Caco-2 (cell line): Measurements from ENCODE around the gene THEM4. TPM values are rescaled to one million over a fixed set of nuclear protein-coding genes. Genes with fewer than 3 reads are reported as not detected.
"Not testable (repeated sequence)": the region's sequence is repeated elsewhere in the genome, so short reads cannot be mapped to it uniquely, and the experiment has no call there.

Experiments used
- BruUV-seq: library from RNA; stranded (reverse); fragments of 400-500 nt; replicated peaks from 2 replicates; lab custom pipeline; 2021; lab: Mats Ljungman, UMichigan
- CTCF ChIA-PET: fragments of 300-600 bp; sonication (Branson Sonifier 250); formaldehyde crosslinking; loops from one replicate; lab custom pipeline; 2022; ENCODE audit warnings: antibody characterized with exemption; lab: Charles Lee
- POLR2A ChIA-PET: fragments of 300-600 bp; sonication (Branson Sonifier 250); formaldehyde crosslinking; loops from one replicate; lab custom pipeline; 2022; ENCODE audit warnings: antibody characterized with exemption; lab: Charles Lee
- DNase-seq, 2 experiments: peaks; one replicate each; pipeline versions ENCODE4 v3.0.0 to v3.0.0-alpha.2; 2020 to 2022
- H3K27me3 ChIP-seq: replicated peaks from 2 replicates; pipeline ENCODE4 v1.6.0; 2011; ENCODE audit warnings: low read length; ENCODE audit not compliant: control insufficient read depth, insufficient read depth
- H3K36me3 ChIP-seq: 2 replicates; pipeline ENCODE4 v1.5.1; 2011; ENCODE audit warnings: low read length; ENCODE audit not compliant: control insufficient read depth, insufficient read depth
- H3K4me1 ChIP-seq: fragments of 250-450 bp; sonication (Bioruptor Pico); 2 replicates; pipeline ENCODE4 v1.5.1; 2020; ENCODE audit warnings: mild to moderate bottlenecking
- H3K4me3 ChIP-seq: 2 replicates; pipeline ENCODE4 v1.5.1; 2011; ENCODE audit warnings: low read depth, mild to moderate bottlenecking, control low read depth, low read length
- H3K9me3 ChIP-seq: fragments of 250-450 bp; sonication (Bioruptor Pico); 2 replicates; pipeline ENCODE4 v1.5.1; 2020; ENCODE audit warnings: mild to moderate bottlenecking, moderate library complexity
- H3K27ac Mint-ChIP-seq: one replicate; pipeline ENCODE4 v1.8.0; 2022; ENCODE audit warnings: mixed read lengths; ENCODE audit not compliant: unreplicated experiment
- H3K27me3 Mint-ChIP-seq: one replicate; pipeline ENCODE4 v1.8.0; 2022; ENCODE audit warnings: mixed read lengths; ENCODE audit not compliant: insufficient read depth, unreplicated experiment
- H3K36me3 Mint-ChIP-seq: one replicate; pipeline ENCODE4 v1.8.0; 2022; ENCODE audit warnings: mild to moderate bottlenecking, mixed read lengths; ENCODE audit not compliant: insufficient read depth, unreplicated experiment
- H3K4me1 Mint-ChIP-seq: one replicate; pipeline ENCODE4 v1.8.0; 2022; ENCODE audit warnings: low read depth, mixed read lengths; ENCODE audit not compliant: unreplicated experiment
- H3K4me3 Mint-ChIP-seq: one replicate; pipeline ENCODE4 v1.8.0; 2022; ENCODE audit warnings: mild to moderate bottlenecking, moderate library complexity, mixed read lengths; ENCODE audit not compliant: unreplicated experiment
- H3K9me3 Mint-ChIP-seq: one replicate; pipeline ENCODE4 v1.8.0; 2022; ENCODE audit warnings: mixed read lengths; ENCODE audit not compliant: unreplicated experiment
- CTCF ChIP-seq, 2 experiments: fragments of 200-600 bp in 1 of 2; IDR thresholded peaks; 1 replicate in 1 of 2; 2 replicates in 1 of 2; pipeline versions ENCODE4 v1.5.1 to v1.8.0; 2011 to 2022; ENCODE audit warnings: antibody characterized with exemption in 1 of 2, control low read depth in 1 of 2, inconsistent platforms in 1 of 2, low read depth in 1 of 2, low read length in 1 of 2, mild to moderate bottlenecking in 1 of 2, moderate library complexity in 1 of 2; ENCODE audit not compliant: insufficient read depth in 1 of 2, severe bottlenecking in 1 of 2, unreplicated experiment in 1 of 2
- intact Hi-C: fragments of 100-400 bp; cut with micrococcal nuclease; formaldehyde crosslinking; loops from one replicate; pipeline ENCODE4 v1.10.0; 2022; ENCODE audit not compliant: unreplicated experiment
- total RNA-seq: library from RNA; stranded (reverse); gene quantifications from 2 replicates; pipeline ENCODE4 v1.2.3, GENCODE V29; 2022

THEM4 gene
- total RNA-seq, 1 experiment from 2014 or later = 9.5 TPM

DNA sequence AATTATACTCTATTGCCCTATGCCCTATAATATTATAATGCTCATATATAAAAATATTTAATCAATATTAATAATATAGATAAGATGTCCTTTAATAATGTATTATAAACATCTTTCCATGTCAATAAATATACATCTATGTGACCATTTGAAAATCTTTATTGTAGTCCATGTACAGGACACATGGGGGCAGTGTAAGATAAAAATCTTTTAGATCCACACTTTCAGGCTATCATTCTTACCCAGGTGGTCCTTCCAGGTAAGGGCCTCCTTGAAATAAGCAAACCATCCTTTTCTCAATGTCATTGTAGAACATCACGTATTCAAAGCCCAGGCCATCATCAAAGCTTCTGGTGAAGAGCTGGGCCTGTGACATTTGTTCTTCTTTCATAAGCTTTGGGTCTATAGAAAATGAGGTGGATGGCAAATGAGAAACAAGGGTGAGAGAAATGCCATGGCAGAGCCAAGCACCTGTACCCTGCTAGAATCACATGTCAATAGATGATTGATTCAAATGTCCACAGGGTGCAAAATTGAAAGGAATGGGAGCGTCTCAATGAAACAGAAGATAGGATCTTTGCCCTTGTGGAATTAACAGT, 20.2 kb downstream of the THEM4 start:
- intact Hi-C loops = loop anchor here (1.0 to 10.0 kb wide), 3 partner anchors 46 to 112 kb away; no protein-coding TSS in a partner anchor
- Mint-ChIP-seq H3K9me3 (no peaks in the 10 kb centered on the region), H3K4me1 (peaks cover 6% of the 10 kb centered on the region), H3K4me3 (no peak overlapping the region), H3K27ac (no peak overlapping the region), H3K36me3 (no peaks in the 10 kb centered on the region), H3K27me3 (no peaks in the 10 kb centered on the region)
- Histone ChIP-seq H3K9me3 (peaks cover 3% of the 10 kb centered on the region; the same call in 1 of the 2 replicates), H3K4me3 (no peak overlapping the region), H3K4me1 (no peaks in the 10 kb centered on the region), H3K27me3 (no peaks in the 10 kb centered on the region), H3K36me3 (no peaks in the 10 kb centered on the region)
- peak in 1 of 2 experiments; percentile 20 for DNase-seq
- no TSS peak for BruUV-seq
- POLR2A ChIA-PET = no interaction called here
- TF ChIP-seq CTCF (IDR thresholded peaks at IDR 0.05; ENCODE audit: insufficient read depth in 1 of 2, low read depth in 1 of 2, low read length in 1 of 2, severe bottlenecking in 1 of 2, unreplicated experiment in 1 of 2) = peak; percentile 38 to 53
- CTCF ChIA-PET = interaction anchor here (2.2 kb wide), 1 partner anchor 113 kb away, joined by 6 read pairs; no protein-coding TSS in a partner anchor

DNA sequence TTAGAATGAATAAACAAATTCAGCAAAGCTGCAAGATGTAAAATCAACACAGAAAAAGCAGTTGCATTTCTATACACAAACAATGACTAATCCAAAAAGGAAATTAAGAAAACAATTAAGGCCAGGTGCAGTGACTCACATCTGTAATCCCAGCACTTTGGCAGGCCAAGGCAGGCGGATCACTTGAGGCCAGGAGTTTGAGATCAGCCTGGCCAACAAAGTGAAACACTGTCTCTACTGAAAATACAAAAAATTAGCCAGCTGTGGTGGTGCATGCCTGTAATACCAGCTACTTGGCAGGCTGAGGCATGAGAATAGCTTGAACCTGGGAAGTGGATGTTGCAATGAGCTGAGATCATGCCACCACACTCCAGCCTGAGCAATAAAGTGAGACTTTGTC, 22.3 kb downstream of the THEM4 start:
- H3K4me1 ChIP-seq = no peaks in the 10 kb centered on the region
- H3K27me3 ChIP-seq = no peaks in the 10 kb centered on the region
- BruUV-seq = no TSS peak
- no peaks in the 10 kb centered on the region for H3K9me3 Mint-ChIP-seq
- no peak overlapping the region for H3K27ac Mint-ChIP-seq
- peaks cover 3% of the 10 kb centered on the region; the same call in 1 of the 2 replicates for H3K9me3 ChIP-seq
- CTCF ChIA-PET = no interaction called here
- TF ChIP-seq CTCF (IDR thresholded peaks at IDR 0.05; ENCODE audit: insufficient read depth in 1 of 2, low read depth in 1 of 2, low read length in 1 of 2, severe bottlenecking in 1 of 2, unreplicated experiment in 1 of 2) = no peak
- DNase-seq = no peak
- peaks cover 6% of the 10 kb centered on the region for H3K4me1 Mint-ChIP-seq
- intact Hi-C loops = loop anchor here (10.0 kb wide), 1 partner anchor 48 kb away; no protein-coding TSS in a partner anchor
- peaks cover 7% of the 10 kb centered on the region for H3K36me3 Mint-ChIP-seq
- no peak overlapping the region for H3K4me3 ChIP-seq
- POLR2A ChIA-PET = no interaction called here
- no peaks in the 10 kb centered on the region for H3K27me3 Mint-ChIP-seq
- H3K4me3 Mint-ChIP-seq = no peak overlapping the region
- H3K36me3 ChIP-seq = no peaks in the 10 kb centered on the region

DNA sequence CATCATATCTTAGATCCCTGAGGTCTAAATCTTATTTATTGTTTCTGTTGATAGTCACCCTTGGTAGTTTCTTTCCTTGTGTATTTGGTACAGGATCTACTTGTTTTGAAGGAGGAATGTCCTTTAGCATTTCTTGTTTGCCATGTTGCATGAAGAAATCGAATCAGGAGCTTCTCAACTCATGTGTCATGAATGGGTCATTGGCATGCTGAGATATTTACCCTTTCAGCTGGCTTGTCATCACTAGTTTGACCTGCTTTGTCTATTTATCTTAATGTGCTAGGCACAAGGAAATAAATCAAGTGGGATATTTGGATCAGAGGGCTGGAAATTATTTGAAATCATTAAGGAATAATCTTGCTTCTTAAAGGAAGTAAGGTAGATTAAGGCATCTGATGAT, 23.8 kb downstream of the THEM4 start:
- peaks cover 3% of the 10 kb centered on the region; the same call in 1 of the 2 replicates for H3K9me3 ChIP-seq
- peaks cover 7% of the 10 kb centered on the region for H3K36me3 Mint-ChIP-seq
- ChIA-PET POLR2A (no interaction called here), CTCF (no interaction called here)
- peaks cover 6% of the 10 kb centered on the region for H3K4me1 Mint-ChIP-seq
- no peak for TF ChIP-seq CTCF (IDR thresholded peaks at IDR 0.05; ENCODE audit: insufficient read depth in 1 of 2, low read depth in 1 of 2, low read length in 1 of 2, severe bottlenecking in 1 of 2, unreplicated experiment in 1 of 2)
- BruUV-seq = no TSS peak
- no peak overlapping the region for H3K4me3 ChIP-seq
- H3K27me3 ChIP-seq = no peaks in the 10 kb centered on the region
- intact Hi-C loops = loop anchor here (10.0 kb wide), 1 partner anchor 49 kb away; no protein-coding TSS in a partner anchor
- H3K4me1 ChIP-seq = no peaks in the 10 kb centered on the region
- peaks cover 2% of the 10 kb centered on the region for H3K27me3 Mint-ChIP-seq
- H3K36me3 ChIP-seq = no peaks in the 10 kb centered on the region
- DNase-seq = no peak
- H3K9me3 Mint-ChIP-seq = no peaks in the 10 kb centered on the region
- H3K27ac Mint-ChIP-seq = no peak overlapping the region
- H3K4me3 Mint-ChIP-seq = no peak overlapping the region

GRCh38 chr1:151884879-151885278, 24.4 kb downstream of the THEM4 start:
- intact Hi-C loops = loop anchor here (10.0 kb wide), 1 partner anchor 50 kb away; no protein-coding TSS in a partner anchor
- H3K4me3 ChIP-seq, DNase-seq, H3K27me3 ChIP-seq, H3K27ac Mint-ChIP-seq, H3K4me1 Mint-ChIP-seq, H3K36me3 Mint-ChIP-seq, CTCF ChIA-PET, H3K27me3 Mint-ChIP-seq, H3K36me3 ChIP-seq, H3K4me3 Mint-ChIP-seq, BruUV-seq, H3K4me1 ChIP-seq, H3K9me3 Mint-ChIP-seq, POLR2A ChIA-PET, H3K9me3 ChIP-seq: not testable (repeated sequence)

DNA sequence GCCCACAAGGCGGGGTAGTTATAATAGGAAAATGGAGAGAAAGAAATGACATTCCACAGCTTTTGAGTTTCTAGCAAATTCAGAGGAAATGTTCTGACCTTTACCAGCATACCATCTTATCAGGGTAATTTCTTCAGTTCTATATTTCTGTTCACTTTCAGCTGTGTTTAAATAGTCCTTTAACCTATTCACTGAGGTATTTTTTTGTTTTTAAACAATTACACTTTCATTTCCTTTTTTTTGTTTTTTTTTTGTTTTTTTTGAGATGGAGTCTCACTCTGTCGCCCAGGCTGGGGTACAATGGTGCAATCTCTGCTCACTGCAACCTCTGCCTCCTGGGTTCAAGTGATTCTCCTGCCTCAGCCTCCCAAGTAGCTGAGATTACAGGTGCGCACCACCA, 24.9 kb downstream of the THEM4 start:
- BruUV-seq, H3K36me3 ChIP-seq, CTCF ChIA-PET, H3K9me3 ChIP-seq, H3K27ac Mint-ChIP-seq, H3K4me1 ChIP-seq, H3K36me3 Mint-ChIP-seq, H3K9me3 Mint-ChIP-seq, DNase-seq, H3K27me3 ChIP-seq, H3K27me3 Mint-ChIP-seq, H3K4me3 ChIP-seq, H3K4me1 Mint-ChIP-seq, H3K4me3 Mint-ChIP-seq: not testable (repeated sequence)
- POLR2A ChIA-PET = interaction anchor here (0.6 kb wide), 1 partner anchor 26 kb away, joined by 3 read pairs; no protein-coding TSS in a partner anchor
- intact Hi-C loops = loop anchor here (10.0 kb wide), 1 partner anchor 50 kb away; no protein-coding TSS in a partner anchor
